Endothelial cell of umbilical vein (primary cell): ENCODE results near the gene NELFB. TPM values are rescaled to one million over a fixed set of nuclear protein-coding genes. Genes with fewer than 3 reads are reported as not detected.

Source experiments
- BruUV-seq: library from RNA; stranded (reverse); fragments of 400-500 nt; replicated peaks from 2 replicates; lab custom pipeline; 2021; lab: Mats Ljungman, UMichigan
- CTCF ChIA-PET: fragments of 300-600, 350-600 bp; sonication (Branson Sonifier 250); formaldehyde crosslinking; loops from one replicate; lab custom pipeline; 2021; ENCODE audit warnings: antibody characterized with exemption, inconsistent platforms; lab: Charles Lee
- POLR2A ChIA-PET: fragments of 300-600, 350-600 bp; sonication (Branson Sonifier 250); formaldehyde crosslinking; loops from one replicate; lab custom pipeline; 2021; ENCODE audit warnings: antibody characterized with exemption, inconsistent platforms; lab: Charles Lee
- DNase-seq: peaks from one replicate; pipeline ENCODE4 v3.0.0-alpha.2; 2011; ENCODE audit warnings: low read depth, low spot score
- FAIRE-seq: peaks from 2 replicates; lab custom pipeline; 2011; peaks lifted over from hg19 to GRCh38; lab: Jason Lieb, UNC
- H2AFZ ChIP-seq: 2 replicates; pipeline ENCODE4 v1.6.0; 2012; ENCODE audit warnings: low read depth, low read length, control low read depth, inconsistent platforms
- H3K27ac ChIP-seq: 2 replicates; pipeline ENCODE4 v1.5.1; 2011; ENCODE audit warnings: low read depth, mild to moderate bottlenecking, control low read depth, low read length, moderate library complexity; ENCODE audit not compliant: insufficient read depth
- H3K27me3 ChIP-seq, 2 experiments: 2 replicates each; pipeline versions ENCODE4 v1.6.0 to v1.6.1; 2011; ENCODE audit warnings: low read length in 2 of 2, mixed read lengths in 1 of 2; ENCODE audit not compliant: control insufficient read depth in 2 of 2, insufficient read depth in 2 of 2
- H3K36me3 ChIP-seq, 2 experiments: 2 replicates in 1 of 2; 3 replicates in 1 of 2; pipeline ENCODE4 v1.5.1; 2011; ENCODE audit warnings: low read length in 2 of 2, mild to moderate bottlenecking in 1 of 2, moderate library complexity in 1 of 2; ENCODE audit not compliant: control insufficient read depth in 2 of 2, insufficient read depth in 2 of 2; ENCODE audit errors: extremely low read depth in 1 of 2
- H3K4me1 ChIP-seq: 3 replicates; pipeline ENCODE4 v1.5.1; 2011; ENCODE audit warnings: mild to moderate bottlenecking, low read length; ENCODE audit not compliant: control insufficient read depth, insufficient read depth; ENCODE audit errors: extremely low read depth
- H3K4me2 ChIP-seq: 2 replicates; pipeline ENCODE4 v1.6.1; 2011; ENCODE audit warnings: low read length, control low read depth, mixed read lengths; ENCODE audit not compliant: insufficient read depth
- H3K4me3 ChIP-seq, 3 experiments: fragments of 200-600 bp in 1 of 3; sonication (generic), shearing (Covaris generic) in 1 of 3; replicated peaks in 1 of 3; 2 replicates each; pipeline ENCODE4 v1.5.1; 2011 to 2016; ENCODE audit warnings: control low read depth in 3 of 3, low read length in 3 of 3, mild to moderate bottlenecking in 2 of 3, inconsistent platforms in 1 of 3, low read depth in 1 of 3, moderate library complexity in 1 of 3; ENCODE audit not compliant: insufficient read depth in 1 of 3
- H3K79me2 ChIP-seq: 2 replicates; pipeline ENCODE4 v1.6.0; 2012; ENCODE audit warnings: low read length, inconsistent platforms; ENCODE audit not compliant: control insufficient read depth, insufficient read depth
- H3K9ac ChIP-seq: replicated peaks from 2 replicates; pipeline ENCODE3; 2011; ENCODE audit warnings: low read length, control low read depth; ENCODE audit not compliant: insufficient read depth; ENCODE audit errors: extremely low read depth
- H3K9me1 ChIP-seq: replicated peaks from 3 replicates; pipeline ENCODE4 v1.6.0; 2011; ENCODE audit warnings: mild to moderate bottlenecking, low read length; ENCODE audit not compliant: control insufficient read depth, insufficient read depth; ENCODE audit errors: extremely low read depth
- H3K9me3 ChIP-seq: replicated peaks from 2 replicates; pipeline ENCODE4 v1.5.1; 2012; ENCODE audit warnings: low read length, inconsistent platforms; ENCODE audit not compliant: control insufficient read depth, insufficient read depth
- H4K20me1 ChIP-seq: replicated peaks from 2 replicates; pipeline ENCODE3; 2011; ENCODE audit warnings: mild to moderate bottlenecking, low read length; ENCODE audit not compliant: control insufficient read depth, insufficient read depth; ENCODE audit errors: extremely low read depth
- GATA2 ChIP-seq: IDR thresholded peaks from 2 replicates; pipeline ENCODE4 v1.7.0; 2011; ENCODE audit warnings: low read depth, mild to moderate bottlenecking, moderate library complexity, mixed read lengths, low read length; ENCODE audit not compliant: insufficient read length, insufficient read depth
- MYC ChIP-seq: IDR thresholded peaks from one replicate; pipeline ENCODE4 v1.6.1; 2011; ENCODE audit warnings: mild to moderate bottlenecking, low read depth, low read length
- POLR2A ChIP-seq: IDR thresholded peaks from 2 replicates; pipeline ENCODE4 v1.6.1; 2012; ENCODE audit warnings: low read depth, mild to moderate bottlenecking, control low read depth, low read length
- POLR2AphosphoS5 ChIP-seq: IDR thresholded peaks from 2 replicates; pipeline ENCODE4 v1.6.1; 2012; ENCODE audit warnings: low read depth, mild to moderate bottlenecking, control low read depth, low read length, moderate library complexity; ENCODE audit not compliant: insufficient read depth
- dilution Hi-C: fragments of 300-500 bp; cut with MboI; formaldehyde crosslinking; loops from one replicate; pipeline ENCODE4 v1.15.0; 2019; ENCODE audit warnings: low sequenced_read_pairs; ENCODE audit not compliant: extremely low pct_ligation_motif_present
- intact Hi-C: fragments of 100-400 bp; cut with micrococcal nuclease; formaldehyde crosslinking; loops from one replicate; pipeline ENCODE4 v1.10.0; 2022
- polyA plus RNA-seq, 4 experiments: library from polyadenylated mRNA; depleted of rRNA in 3 of 4; stranded (reverse) in 3 of 4; unstranded in 1 of 4; fragments of >200 nt; gene quantifications; 2 replicates each; pipeline versions ENCODE4 v1.2.1 to v1.2.3, GENCODE V29; 2011 to 2012; ENCODE audit warnings: missing spikeins in 1 of 4
- total RNA-seq: library from RNA; stranded (reverse); gene quantifications from 2 replicates; pipeline ENCODE4 v1.2.3, GENCODE V29; 2021
- TF ChIP-seq, protein P1 (sequence below), 2 donors: IDR thresholded peaks; 1 replicate in 1 of 2; 2 replicates in 1 of 2; pipeline ENCODE4 v1.5.1; 2011; ENCODE audit warnings: low read length in 2 of 2, mild to moderate bottlenecking in 2 of 2, moderate library complexity in 2 of 2, control low read depth in 1 of 2, inconsistent platforms in 1 of 2, low read depth in 1 of 2; ENCODE audit not compliant: insufficient read depth in 1 of 2; ENCODE audit errors: extremely low read depth in 1 of 2

Gene NELFB
- total and polyA plus RNA-seq, 2 donors (not counting 3 experiments of a cell fraction or from before 2014, with no cell fraction given) = 62.3 to 76.1 TPM

DNA sequence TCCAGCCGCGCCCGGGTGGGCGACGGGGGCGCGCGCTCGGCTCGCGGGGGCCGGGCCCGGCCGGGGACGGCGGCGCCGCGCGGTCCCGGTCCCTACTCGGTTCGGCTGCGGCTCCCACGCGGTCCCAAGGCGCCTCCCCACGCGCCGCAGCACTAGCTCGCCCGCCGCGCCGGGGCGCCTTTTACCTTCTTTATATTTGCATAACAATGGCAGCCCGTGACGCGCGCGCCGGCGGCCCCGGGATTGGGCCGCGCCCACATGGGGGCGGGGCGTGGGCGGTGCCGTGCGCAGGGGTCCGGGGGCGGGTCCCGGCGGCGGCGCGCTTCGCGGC is 47.0 kb downstream of the NELFB start, which contains the start of gene NRARP:
Gene NRARP (minus strand): TSS at position 154 of the 331 bp plus-strand sequence. CDS start 343 bp downstream, outside the sequence.
- peak within 1 kb of the TSS; percentile 65 for H3K9ac ChIP-seq
- H3K9me1 ChIP-seq = no peaks in the 10 kb centered on the region
- POLR2A ChIA-PET = interaction anchor here (0.6 to 1.9 kb wide), 10 partner anchors 14 to 145 kb away, joined by 3 to 7 read pairs (median 4); partner anchors contain the start of genes EXD3 and NOXA1
- H3K9me3 ChIP-seq = no peaks in the 10 kb centered on the region
- intact Hi-C loops (loop anchor here (1.0 kb wide), 1 partner anchor 105 kb away; no protein-coding TSS in a partner anchor), dilution Hi-C loops (no loop called here)
- H3K4me2 ChIP-seq = peak within 1 kb of the TSS; percentile 40
- no TSS peak for BruUV-seq
- TF ChIP-seq POLR2AphosphoS5 = peak; percentile 95
- peak; percentile 97 for TF ChIP-seq POLR2A
- TF ChIP-seq GATA2 = no peak
- no peaks in the 10 kb centered on the region for H3K36me3 ChIP-seq
- peak within 1 kb of the TSS; percentile 61 to 83 (median 70) for H3K4me3 ChIP-seq
- CTCF ChIA-PET = interaction anchor here (0.6 to 3.1 kb wide), 36 partner anchors 8 to 250 kb away, joined by 3 to 36 read pairs (median 4); partner anchors contain the start of genes EXD3, MRPL41, NOXA1 and TOR4A
- peak within 1 kb of the TSS; percentile 26 for H2AFZ ChIP-seq
- H3K4me1 ChIP-seq = peaks cover 67% of the 10 kb centered on the region
- H3K27me3 ChIP-seq = no peaks in the 10 kb centered on the region
- H4K20me1 ChIP-seq = no peaks in the 10 kb centered on the region
- peak within 1 kb of the TSS; percentile 93 for H3K27ac ChIP-seq
- DNase-seq (peak; percentile 82), FAIRE-seq (peak; percentile 81)
- H3K79me2 ChIP-seq = peaks cover 26% of the 10 kb centered on the region

DNA sequence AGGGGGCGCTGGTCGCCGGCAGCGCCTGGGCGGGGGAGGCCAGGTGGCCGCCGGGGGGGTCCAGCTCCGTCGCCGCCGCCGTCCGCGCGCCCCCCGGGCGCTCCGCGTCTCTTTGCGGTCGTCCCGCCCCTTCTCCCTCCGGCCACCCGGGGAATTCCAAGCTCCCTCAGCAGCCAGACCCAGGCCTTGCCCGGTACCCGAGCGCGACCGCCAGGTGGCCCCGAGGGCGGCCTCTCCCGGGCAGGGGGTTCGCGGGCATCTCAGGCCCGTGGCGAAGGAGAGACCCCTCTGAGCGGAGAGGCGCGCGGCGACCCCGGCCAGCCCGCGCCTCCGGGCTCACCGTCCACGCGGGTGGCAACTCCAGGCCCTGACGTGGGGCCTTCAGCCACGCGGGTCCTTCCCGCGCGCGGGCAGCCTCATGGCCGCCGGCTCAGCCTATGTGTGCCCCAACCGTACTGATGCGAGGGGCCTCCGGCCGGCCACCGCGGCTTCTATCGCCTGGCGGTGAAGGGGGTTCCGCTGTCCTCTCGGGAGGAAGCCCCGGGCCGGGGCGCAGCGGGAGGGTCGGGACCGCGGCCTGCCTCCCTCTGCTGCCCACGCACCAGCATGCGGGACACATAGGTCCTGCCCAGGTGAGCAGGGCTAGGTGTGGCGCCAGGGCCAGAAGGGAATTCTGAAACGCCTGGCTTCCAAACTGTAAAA is 47.5 kb downstream of the NELFB start:
- TF ChIP-seq, protein P1, sequence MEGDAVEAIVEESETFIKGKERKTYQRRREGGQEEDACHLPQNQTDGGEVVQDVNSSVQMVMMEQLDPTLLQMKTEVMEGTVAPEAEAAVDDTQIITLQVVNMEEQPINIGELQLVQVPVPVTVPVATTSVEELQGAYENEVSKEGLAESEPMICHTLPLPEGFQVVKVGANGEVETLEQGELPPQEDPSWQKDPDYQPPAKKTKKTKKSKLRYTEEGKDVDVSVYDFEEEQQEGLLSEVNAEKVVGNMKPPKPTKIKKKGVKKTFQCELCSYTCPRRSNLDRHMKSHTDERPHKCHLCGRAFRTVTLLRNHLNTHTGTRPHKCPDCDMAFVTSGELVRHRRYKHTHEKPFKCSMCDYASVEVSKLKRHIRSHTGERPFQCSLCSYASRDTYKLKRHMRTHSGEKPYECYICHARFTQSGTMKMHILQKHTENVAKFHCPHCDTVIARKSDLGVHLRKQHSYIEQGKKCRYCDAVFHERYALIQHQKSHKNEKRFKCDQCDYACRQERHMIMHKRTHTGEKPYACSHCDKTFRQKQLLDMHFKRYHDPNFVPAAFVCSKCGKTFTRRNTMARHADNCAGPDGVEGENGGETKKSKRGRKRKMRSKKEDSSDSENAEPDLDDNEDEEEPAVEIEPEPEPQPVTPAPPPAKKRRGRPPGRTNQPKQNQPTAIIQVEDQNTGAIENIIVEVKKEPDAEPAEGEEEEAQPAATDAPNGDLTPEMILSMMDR (IDR thresholded peaks at IDR 0.05; ENCODE audit: extremely low read depth in 1 of 2, insufficient read depth in 1 of 2, low read depth in 1 of 2, low read length in 2 of 2) = peak; percentile 55 to 76
- TF ChIP-seq MYC (no peak), POLR2A (no peak)
- Histone ChIP-seq H3K4me2 (peak overlapping the region; percentile 40), H3K9me3 (no peaks in the 10 kb centered on the region), H3K27me3 (no peaks in the 10 kb centered on the region), H3K36me3 (no peaks in the 10 kb centered on the region), H3K9me1 (no peaks in the 10 kb centered on the region), H3K79me2 (peaks cover 26% of the 10 kb centered on the region), H3K27ac (peak overlapping the region; percentile 76), H3K4me1 (peaks cover 61% of the 10 kb centered on the region), H4K20me1 (no peaks in the 10 kb centered on the region), H3K9ac (peak overlapping the region; percentile 65), H2AFZ (peak overlapping the region; percentile 26), H3K4me3 (peak overlapping the region in 2 of 3 experiments; percentile 32 to 34)
- intact Hi-C loops (loop anchor here (1.0 kb wide), 1 partner anchor 105 kb away; no protein-coding TSS in a partner anchor), dilution Hi-C loops (no loop called here)
- no TSS peak for BruUV-seq
- ChIA-PET CTCF (interaction anchor here (0.6 to 3.1 kb wide), 35 partner anchors 8 to 249 kb away, joined by 3 to 36 read pairs (median 5); partner anchors contain the start of genes EXD3, MRPL41, NOXA1 and TOR4A), POLR2A (interaction anchor here (0.6 to 1.9 kb wide), 10 partner anchors 13 to 146 kb away, joined by 3 to 5 read pairs (median 4); partner anchors contain the start of genes EXD3 and NOXA1)
- DNase-seq (no peak), FAIRE-seq (no peak)
